K562 (cell line): ENCODE measurements around the gene SEPHS2. TPM values are rescaled to one million over a fixed set of nuclear protein-coding genes. Genes with fewer than 3 reads are reported as not detected.

ENCODE experiments used
- ATAC-seq: fragments of 200-7000 bp; cut with Tn5 transposase; 3 replicates; pipeline ENCODE4 v1.9.1; 2020; ENCODE audit warnings: moderate library complexity
- BruUV-seq: library from RNA; stranded (reverse); fragments of 400-500 nt; replicated peaks from 2 replicates; lab custom pipeline; 2021; lab: Mats Ljungman, UMichigan
- CTCF ChIA-PET: fragments of 300-600 bp; formaldehyde crosslinking; extraction: SDS; loops from one replicate; lab custom pipeline; 2021; ENCODE audit warnings: low intra/inter-chr PET ratio; lab: Yijun Ruan, JAX
- POLR2A ChIA-PET: fragments of 300-600, 350-650 bp; sonication (Branson Sonifier 250); formaldehyde crosslinking; extraction: SDS; loops from one replicate; lab custom pipeline; 2021; ENCODE audit warnings: antibody characterized with exemption, inconsistent platforms; lab: Yijun Ruan, JAX
- DNase-seq, 4 experiments: peaks; one replicate each; pipeline versions ENCODE4 v3.0.0 to v3.0.0-alpha.2; 2011 to 2018; ENCODE audit warnings: low spot score in 3 of 4, mixed read lengths in 3 of 4; ENCODE audit errors: extremely low read depth in 1 of 4
- FAIRE-seq: peaks from 2 replicates; lab custom pipeline; 2011; peaks lifted over from hg19 to GRCh38; lab: Jason Lieb, UNC
- H2AFZ ChIP-seq: 2 replicates; pipeline ENCODE4 v1.6.0; 2011; ENCODE audit warnings: low read depth, low read length, control low read depth, inconsistent platforms
- H3K27ac ChIP-seq: fragments of 200-600 bp; 3 replicates; pipeline ENCODE4 v1.8.0; 2011; ENCODE audit warnings: low read depth, mild to moderate bottlenecking, control low read depth, inconsistent platforms, low read length, moderate library complexity, mixed read lengths; ENCODE audit errors: extremely low read depth
- H3K27me3 ChIP-seq, 2 experiments: fragments of 300-600 bp in 1 of 2; 2 replicates in 1 of 2; 3 replicates in 1 of 2; pipeline versions ENCODE4 v1.6.0 to v1.8.0; 2011; ENCODE audit warnings: inconsistent platforms in 2 of 2, low read length in 2 of 2, mild to moderate bottlenecking in 1 of 2, mixed read lengths in 1 of 2, moderate library complexity in 1 of 2; ENCODE audit not compliant: control insufficient read depth in 2 of 2, insufficient read depth in 2 of 2
- H3K36me3 ChIP-seq: fragments of 300-600 bp; 3 replicates; pipeline ENCODE4 v1.8.0; 2011; ENCODE audit warnings: mild to moderate bottlenecking, low read length, inconsistent platforms; ENCODE audit not compliant: control insufficient read depth, insufficient read depth
- H3K4me1 ChIP-seq, 2 experiments: fragments of 200-600 bp in 1 of 2; replicated peaks in 1 of 2; 2 replicates in 1 of 2; 3 replicates in 1 of 2; pipeline versions ENCODE4 v1.5.1 to v1.8.0; 2011; ENCODE audit warnings: inconsistent platforms in 2 of 2, low read length in 2 of 2, mild to moderate bottlenecking in 1 of 2, mixed read lengths in 1 of 2, moderate library complexity in 1 of 2; ENCODE audit not compliant: control insufficient read depth in 2 of 2, insufficient read depth in 2 of 2
- H3K4me2 ChIP-seq: 2 replicates; pipeline ENCODE4 v1.6.1; 2011; ENCODE audit warnings: low read length, control low read depth, inconsistent platforms, mixed read lengths; ENCODE audit not compliant: insufficient read depth
- H3K4me3 ChIP-seq: fragments of 200-600 bp; sonication (generic), shearing (Covaris generic); 2 replicates; pipeline ENCODE4 v1.5.1; 2016; ENCODE audit warnings: control low read depth, inconsistent platforms
- H3K79me2 ChIP-seq: fragments of 200-600 bp; 3 replicates; pipeline ENCODE4 v1.8.0; 2011; ENCODE audit warnings: low read length, inconsistent platforms; ENCODE audit not compliant: control insufficient read depth, insufficient read depth
- H3K9ac ChIP-seq, 2 experiments: 2 replicates each; pipeline versions ENCODE4 v1.6.0 to v1.6.1; 2011; ENCODE audit warnings: low read depth in 2 of 2, low read length in 2 of 2, control low read depth in 1 of 2, inconsistent platforms in 1 of 2, mild to moderate bottlenecking in 1 of 2, mixed read lengths in 1 of 2; ENCODE audit not compliant: insufficient read depth in 1 of 2
- H3K9me1 ChIP-seq: one replicate; pipeline ENCODE4 v1.6.0; 2011; ENCODE audit warnings: inconsistent platforms, mild to moderate bottlenecking, low read length, moderate library complexity; ENCODE audit not compliant: control insufficient read depth, insufficient read depth
- H3K9me3 ChIP-seq: replicated peaks from 2 replicates; pipeline ENCODE4 v1.5.1; 2011; ENCODE audit warnings: low read depth, low read length, inconsistent platforms; ENCODE audit not compliant: control insufficient read depth, insufficient read depth
- H4K20me1 ChIP-seq: replicated peaks from 2 replicates; pipeline ENCODE4 v1.6.1; 2011; ENCODE audit warnings: low read length, inconsistent platforms, mixed read lengths; ENCODE audit not compliant: control insufficient read depth, insufficient read depth
- BCOR ChIP-seq: fragments of 450-650 bp; IDR thresholded peaks from 2 replicates; pipeline ENCODE4 v1.6.1; 2016
- CREB1 ChIP-seq, 2 experiments: sonication (generic) in 1 of 2; formaldehyde crosslinking in 1 of 2; IDR thresholded peaks; 2 replicates each; pipeline versions ENCODE4 v1.6.1 to v1.8.0; 2012 to 2022; ENCODE audit warnings: inconsistent platforms in 1 of 2, mild to moderate bottlenecking in 1 of 2, missing genetic modification reagents in 1 of 2, moderate library complexity in 1 of 2
- KLF13 ChIP-seq: fragments of 450-650 bp; IDR thresholded peaks from 2 replicates; pipeline ENCODE4 v1.6.1; 2016; ENCODE audit warnings: missing genetic modification characterization, low read depth, mild to moderate bottlenecking, missing compliant biosample characterization, moderate library complexity, borderline replicate concordance
- SIN3B ChIP-seq: fragments of 450-650 bp; IDR thresholded peaks from 2 replicates; pipeline ENCODE4 v1.6.1; 2017; ENCODE audit warnings: low read depth, mild to moderate bottlenecking, moderate library complexity
- TEAD4 ChIP-seq, 2 experiments: sonication (generic) in 1 of 2; formaldehyde crosslinking in 1 of 2; IDR thresholded peaks; 2 replicates each; pipeline versions ENCODE4 v1.6.1 to v1.8.0; 2012 to 2022; ENCODE audit warnings: borderline replicate concordance in 1 of 2, inconsistent platforms in 1 of 2, low read length in 1 of 2, mild to moderate bottlenecking in 1 of 2, missing genetic modification reagents in 1 of 2
- TFAP4 ChIP-seq: sonication (generic); formaldehyde crosslinking; IDR thresholded peaks from 2 replicates; pipeline ENCODE4 v1.8.0; 2022; ENCODE audit warnings: missing genetic modification reagents, mild to moderate bottlenecking, moderate library complexity, borderline replicate concordance
- THAP12 ChIP-seq: fragments of 250-450 bp; sonication (Bioruptor Pico); IDR thresholded peaks from 2 replicates; pipeline ENCODE4 v1.9.0; 2021; ENCODE audit warnings: mild to moderate bottlenecking, inconsistent platforms
- ZNF75A ChIP-seq: fragments of 450-650 bp; formaldehyde crosslinking; IDR thresholded peaks from 2 replicates; pipeline ENCODE4 v1.4.0; 2020; ENCODE audit warnings: mild to moderate bottlenecking
- WGBS: fragments of 100-300 bp; shearing (Covaris generic); methylation state at CpG from one replicate; pipeline ENCODE4 v1.1.6; 2016; ENCODE audit warnings: low coverage, mixed read lengths; ENCODE audit not compliant: insufficient coverage; ENCODE audit errors: missing lambda C conversion rate; 5-methylcytosine and 5-hydroxymethylcytosine counted together
- in situ Hi-C: fragments of 300-500 bp; cut with MboI; formaldehyde crosslinking; loops from 4 replicates; pipeline ENCODE4 v1.15.0; 2018; ENCODE audit warnings: inconsistent platforms, mixed read lengths
- intact Hi-C: fragments of 100-400 bp; cut with micrococcal nuclease; formaldehyde crosslinking; loops from 2 replicates; pipeline ENCODE4 v1.14.2; 2022
- polyA plus RNA-seq, 8 experiments: library from polyadenylated mRNA; depleted of rRNA in 4 of 8; stranded (reverse) in 5 of 8; unstranded in 3 of 8; fragments of >200 nt; fragmentation: Nextera tagmentation in 2 of 8; fragmentation: Illumina TruSeq in 1 of 8; extraction: Ambion mirVana in 2 of 8; extraction: Trizol in 1 of 8; gene quantifications; 2 replicates each; pipeline versions ENCODE4 v1.2.1 to v1.2.3, GENCODE V29; 2011 to 2014; ENCODE audit warnings: inconsistent platforms in 1 of 8, missing spikeins in 1 of 8
- total RNA-seq, 7 experiments: library from RNA; depleted of rRNA in 6 of 7; stranded (reverse); fragments of >200 nt in 6 of 7; fragmentation: Illumina TruSeq in 2 of 7; extraction: Trizol in 2 of 7; gene quantifications; 2 replicates each; pipeline versions ENCODE4 v1.2.1 to v1.2.3, GENCODE V29; 2011 to 2021; ENCODE audit warnings: low replicate concordance in 1 of 7
- TF ChIP-seq, protein P1 (sequence below), 3 experiments: IDR thresholded peaks in 2 of 3; conservative IDR thresholded peaks in 1 of 3; 2 replicates each; pipeline ENCODE4 v1.5.1; 2011 to 2012; ENCODE audit warnings: low read length in 3 of 3, mild to moderate bottlenecking in 3 of 3, control low read depth in 2 of 3, improper control_type of control experiment in 1 of 3, inconsistent platforms in 1 of 3, low read depth in 1 of 3, mixed read lengths in 1 of 3, moderate library complexity in 1 of 3; ENCODE audit not compliant: insufficient read depth in 2 of 3
- TF ChIP-seq, protein P2 (sequence below): sonication (generic); formaldehyde crosslinking; IDR thresholded peaks from 2 replicates; pipeline ENCODE4 v1.8.1; 2023; ENCODE audit warnings: mild to moderate bottlenecking, missing genetic modification reagents

Gene SEPHS2
- total and polyA plus RNA-seq, 9 of the 15 experiments (the other 6 are each of a cell fraction or from before 2014, with no cell fraction given) = 20.9 to 90.6 (median 43.4) TPM

GRCh38 chr16:30409125-30410060 lies 36.3 kb downstream of the SEPHS2 start:
- 41% methylated on average over 15 of the region's 15 CpGs for WGBS
- TF ChIP-seq TFAP4 (CRISPR knock-in tag) (peak; percentile 72; the same call in 1 of the 2 replicates), THAP12 (no peak), SIN3B (0 out of 2 replicates have a peak, but pooled peaks have one; percentile 12), CREB1 (IDR thresholded peaks at IDR 0.05) (no peak), CREB1 (CRISPR knock-in tag; IDR thresholded peaks at IDR 0.05) (0 out of 2 replicates have a peak, but pooled peaks have one; percentile 17), ZNF75A (CRISPR knock-in tag) (no peak), BCOR (0 out of 2 replicates have a peak, but pooled peaks have one; percentile 35), TEAD4 (IDR thresholded peaks at IDR 0.05; ENCODE audit: low read length) (0 out of 2 replicates have a peak, but pooled peaks have one; percentile 13), TEAD4 (CRISPR knock-in tag; IDR thresholded peaks at IDR 0.05; ENCODE audit: borderline replicate concordance) (no peak), KLF13 (tag) (0 out of 2 replicates have a peak, but pooled peaks have one; percentile 26)
- TF ChIP-seq, protein P1, sequence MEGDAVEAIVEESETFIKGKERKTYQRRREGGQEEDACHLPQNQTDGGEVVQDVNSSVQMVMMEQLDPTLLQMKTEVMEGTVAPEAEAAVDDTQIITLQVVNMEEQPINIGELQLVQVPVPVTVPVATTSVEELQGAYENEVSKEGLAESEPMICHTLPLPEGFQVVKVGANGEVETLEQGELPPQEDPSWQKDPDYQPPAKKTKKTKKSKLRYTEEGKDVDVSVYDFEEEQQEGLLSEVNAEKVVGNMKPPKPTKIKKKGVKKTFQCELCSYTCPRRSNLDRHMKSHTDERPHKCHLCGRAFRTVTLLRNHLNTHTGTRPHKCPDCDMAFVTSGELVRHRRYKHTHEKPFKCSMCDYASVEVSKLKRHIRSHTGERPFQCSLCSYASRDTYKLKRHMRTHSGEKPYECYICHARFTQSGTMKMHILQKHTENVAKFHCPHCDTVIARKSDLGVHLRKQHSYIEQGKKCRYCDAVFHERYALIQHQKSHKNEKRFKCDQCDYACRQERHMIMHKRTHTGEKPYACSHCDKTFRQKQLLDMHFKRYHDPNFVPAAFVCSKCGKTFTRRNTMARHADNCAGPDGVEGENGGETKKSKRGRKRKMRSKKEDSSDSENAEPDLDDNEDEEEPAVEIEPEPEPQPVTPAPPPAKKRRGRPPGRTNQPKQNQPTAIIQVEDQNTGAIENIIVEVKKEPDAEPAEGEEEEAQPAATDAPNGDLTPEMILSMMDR (IDR thresholded peaks at IDR 0.05 in 2 of 3, conservative IDR thresholded peaks at IDR 0.05 in 1 of 3; ENCODE audit: insufficient read depth in 2 of 3, low read depth in 1 of 3, low read length in 3 of 3) = peak; percentile 96 to 97 (median 96)
- TF ChIP-seq, protein P2, sequence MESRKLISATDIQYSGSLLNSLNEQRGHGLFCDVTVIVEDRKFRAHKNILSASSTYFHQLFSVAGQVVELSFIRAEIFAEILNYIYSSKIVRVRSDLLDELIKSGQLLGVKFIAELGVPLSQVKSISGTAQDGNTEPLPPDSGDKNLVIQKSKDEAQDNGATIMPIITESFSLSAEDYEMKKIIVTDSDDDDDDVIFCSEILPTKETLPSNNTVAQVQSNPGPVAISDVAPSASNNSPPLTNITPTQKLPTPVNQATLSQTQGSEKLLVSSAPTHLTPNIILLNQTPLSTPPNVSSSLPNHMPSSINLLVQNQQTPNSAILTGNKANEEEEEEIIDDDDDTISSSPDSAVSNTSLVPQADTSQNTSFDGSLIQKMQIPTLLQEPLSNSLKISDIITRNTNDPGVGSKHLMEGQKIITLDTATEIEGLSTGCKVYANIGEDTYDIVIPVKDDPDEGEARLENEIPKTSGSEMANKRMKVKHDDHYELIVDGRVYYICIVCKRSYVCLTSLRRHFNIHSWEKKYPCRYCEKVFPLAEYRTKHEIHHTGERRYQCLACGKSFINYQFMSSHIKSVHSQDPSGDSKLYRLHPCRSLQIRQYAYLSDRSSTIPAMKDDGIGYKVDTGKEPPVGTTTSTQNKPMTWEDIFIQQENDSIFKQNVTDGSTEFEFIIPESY (CRISPR knock-in tag) = peak; percentile 78

More at GRCh38 chr16:30409125-30410060, 36.3 kb downstream of the SEPHS2 start:
- in situ Hi-C loops (loop anchor here (10.0 kb wide), 1 partner anchor 215 kb away; the partner anchor contains the start of genes BOLA2B, SLX1A and SULT1A3), intact Hi-C loops (loop anchor here (5.0 kb wide), 2 partner anchors 37 to 52 kb away; partner anchors contain the start of genes CD2BP2, MYL11 and TBC1D10B)
- CTCF ChIA-PET = interaction anchor here (0.6 kb wide), 1 partner anchor 89 kb away, joined by 3 read pairs; no protein-coding TSS in a partner anchor
- H3K9me3 ChIP-seq = no peaks in the 10 kb centered on the region
- no peak overlapping the region for H3K27ac ChIP-seq
- H3K79me2 ChIP-seq = peaks cover 34% of the 10 kb centered on the region
- H3K9ac ChIP-seq = peak overlapping the region in 1 of 2 experiments; percentile 74; a peak in 1 of 4 replicates
- POLR2A ChIA-PET = interaction anchor here (0.7 to 1.1 kb wide), 5 partner anchors 10 to 301 kb away, joined by 3 to 5 read pairs (median 3); partner anchors contain the start of gene FBRS
- DNase-seq (peak; percentile 77 to 93 (median 88)), ATAC-seq (peak; percentile 83), FAIRE-seq (peak; percentile 67)
- no peak overlapping the region for H3K4me3 ChIP-seq
- BruUV-seq = no TSS peak
- H3K9me1 ChIP-seq = no peaks in the 10 kb centered on the region
- no peaks in the 10 kb centered on the region for H4K20me1 ChIP-seq
- peaks cover 49% of the 10 kb centered on the region for H3K36me3 ChIP-seq
- no peak overlapping the region for H3K4me2 ChIP-seq
- no peaks in the 10 kb centered on the region for H3K27me3 ChIP-seq
- H2AFZ ChIP-seq = no peak overlapping the region
- peaks cover 15 to 28% of the 10 kb centered on the region in 2 experiments; a peak in 4 of 5 replicates for H3K4me1 ChIP-seq
